Measurements from ENCODE around the gene MOGAT1. TPM values are rescaled to one million over a fixed set of nuclear protein-coding genes. Genes with fewer than 3 reads are reported as not detected.

Gene MOGAT1
- total and polyA plus RNA-seq, 8 donors = 0.17 to 0.38 (median 0.29) TPM; not detected in 4

- FAIRE-seq (no peak), DNase-seq (no peak), ATAC-seq (no peak)
- Histone ChIP-seq H3K4me1 (no peaks in the 10 kb centered on the region), H3K9me3 (no peaks in the 10 kb centered on the region), H3K27me3 (no peaks in the 10 kb centered on the region), H3K36me3 (peaks cover 3 to 40% (median 16%) of the 10 kb centered on the region in 3 donors), H3K27ac (no peak overlapping the region), H3K4me3 (no peak overlapping the region)
- TF ChIP-seq CTCF (IDR thresholded peaks at IDR 0.05) = no peak
- intact Hi-C loops (cut with DNase I) = no loop called here
- 79 to 83% methylated on average over 1 of the region's 1 CpG for WGBS, 2 donors
These were observed 36.2 kb upstream of the MOGAT1 start for GRCh38 chr2:222635295-222635694.

GRCh38 chr2:222637067-222637466 is 34.4 kb upstream of the MOGAT1 start:
- ATAC-seq = no peak
- no peak for TF ChIP-seq CTCF (IDR thresholded peaks at IDR 0.05)
- H3K4me3 ChIP-seq = no peak overlapping the region
- no peaks in the 10 kb centered on the region for H3K9me3 ChIP-seq
- DNase-seq = no peak
- H3K27ac ChIP-seq = no peak overlapping the region
- WGBS, 2 donors = 97% methylated on average over 1 of the region's 1 CpG
- intact Hi-C loops (cut with DNase I) = no loop called here
- H3K27me3 ChIP-seq = no peaks in the 10 kb centered on the region
- no peak for FAIRE-seq
- H3K36me3 ChIP-seq = peaks cover 3 to 25% (median 9%) of the 10 kb centered on the region in 3 donors
- H3K4me1 ChIP-seq = no peaks in the 10 kb centered on the region

GRCh38 chr2:222641336-222641735 is 30.1 kb upstream of the MOGAT1 start:
- Histone ChIP-seq H3K4me1 (no peaks in the 10 kb centered on the region), H3K4me3 (no peak overlapping the region), H3K27ac (no peak overlapping the region), H3K36me3 (peaks cover 3 to 11% (median 4%) of the 10 kb centered on the region in 3 donors), H3K9me3 (no peaks in the 10 kb centered on the region), H3K27me3 (no peaks in the 10 kb centered on the region)
- 94% methylated on average over 2 of the region's 2 CpGs for WGBS, 2 donors
- intact Hi-C loops (cut with DNase I) = no loop called here
- FAIRE-seq (no peak), ATAC-seq (no peak), DNase-seq (no peak)
- TF ChIP-seq CTCF (IDR thresholded peaks at IDR 0.05) = no peak

- ATAC-seq (no peak), FAIRE-seq (no peak), DNase-seq (no peak)
- no peaks in the 10 kb centered on the region for H3K27me3 ChIP-seq
- H3K4me1 ChIP-seq = no peaks in the 10 kb centered on the region
- no peak overlapping the region for H3K27ac ChIP-seq
- peaks cover under 1 to 5% (median 2%) of the 10 kb centered on the region in 3 donors for H3K36me3 ChIP-seq
- WGBS, 2 donors = 91 to 95% methylated on average over 1 of the region's 1 CpG
- H3K4me3 ChIP-seq = no peak overlapping the region
- no peaks in the 10 kb centered on the region for H3K9me3 ChIP-seq
- intact Hi-C loops (cut with DNase I) = no loop called here
- TF ChIP-seq CTCF (IDR thresholded peaks at IDR 0.05) = no peak
These were observed 28.3 kb upstream of the MOGAT1 start for GRCh38 chr2:222643134-222643533.

GRCh38 chr2:222646008-222646407 is 25.4 kb upstream of the MOGAT1 start:
- ATAC-seq (no peak), DNase-seq (no peak), FAIRE-seq (no peak)
- 93 to 94% methylated on average over 3 of the region's 3 CpGs for WGBS, 2 donors
- no peaks in the 10 kb centered on the region for H3K9me3 ChIP-seq
- H3K36me3 ChIP-seq = peaks cover 0 to 5% (median 0%) of the 10 kb centered on the region in 3 donors
- no peak overlapping the region for H3K27ac ChIP-seq
- H3K27me3 ChIP-seq = no peaks in the 10 kb centered on the region
- no peak overlapping the region for H3K4me3 ChIP-seq
- intact Hi-C loops (cut with DNase I) = no loop called here
- TF ChIP-seq CTCF (IDR thresholded peaks at IDR 0.05) = no peak
- H3K4me1 ChIP-seq = peaks cover 0 to 8% (median 3%) of the 10 kb centered on the region in 3 donors

Data from pancreas (tissue), 10 donors.